Liver (tissue), 9 donors: ENCODE results near the gene CRYBB3. TPM values are rescaled to one million over a fixed set of nuclear protein-coding genes. Genes with fewer than 3 reads are reported as not detected.

Experiments
- DNase-seq: peaks from one replicate; pipeline ENCODE4 v3.0.0-alpha.2; 2017; ENCODE audit warnings: low spot score
- H3K27ac ChIP-seq, 2 donors: one replicate each; pipeline ENCODE4 v1.7.0; 2013; ENCODE audit warnings: inconsistent platforms in 2 of 2, low read length in 2 of 2, control low read depth in 1 of 2, low read depth in 1 of 2, mild to moderate bottlenecking in 1 of 2
- H3K27me3 ChIP-seq, 4 donors: one replicate each; pipeline versions ENCODE4 v1.6.1 to v1.7.0; 2013; ENCODE audit warnings: low read length in 3 of 4, inconsistent platforms in 1 of 4, mild to moderate bottlenecking in 1 of 4, moderate library complexity in 1 of 4; ENCODE audit not compliant: control insufficient read depth in 4 of 4, insufficient read depth in 4 of 4
- H3K36me3 ChIP-seq, 4 donors: one replicate each; pipeline versions ENCODE4 v1.6.1 to v1.7.0; 2013; ENCODE audit warnings: low read length in 3 of 4, mild to moderate bottlenecking in 3 of 4, low read depth in 1 of 4, moderate library complexity in 1 of 4; ENCODE audit not compliant: control insufficient read depth in 4 of 4, insufficient read depth in 3 of 4
- H3K4me1 ChIP-seq, 4 donors: one replicate each; pipeline versions ENCODE4 v1.6.1 to v1.7.0; 2013; ENCODE audit warnings: low read length in 3 of 4, mild to moderate bottlenecking in 3 of 4, moderate library complexity in 1 of 4; ENCODE audit not compliant: control insufficient read depth in 4 of 4, insufficient read depth in 4 of 4
- H3K4me3 ChIP-seq, 3 donors: one replicate each; pipeline versions ENCODE4 v1.6.1 to v1.7.0; 2013; ENCODE audit warnings: low read length in 3 of 3, control low read depth in 1 of 3, low read depth in 1 of 3, mild to moderate bottlenecking in 1 of 3
- H3K9ac ChIP-seq, 2 donors: one replicate each; pipeline ENCODE4 v1.7.0; 2013; ENCODE audit warnings: low read length in 2 of 2, mild to moderate bottlenecking in 2 of 2, moderate library complexity in 2 of 2, control low read depth in 1 of 2, low read depth in 1 of 2
- H3K9me3 ChIP-seq, 4 donors: one replicate each; pipeline versions ENCODE4 v1.6.1 to v1.7.0; 2013; ENCODE audit warnings: low read length in 3 of 4; ENCODE audit not compliant: control insufficient read depth in 4 of 4
- EGR1 ChIP-seq, 2 donors: IDR thresholded peaks; 2 replicates each; pipeline ENCODE4 v1.6.1; 2016 to 2018; ENCODE audit warnings: antibody characterized with exemption in 2 of 2, low read depth in 2 of 2
- FOXA1 ChIP-seq: IDR thresholded peaks from 2 replicates; pipeline ENCODE4 v1.6.1; 2016; ENCODE audit warnings: antibody characterized with exemption
- FOXA2 ChIP-seq: IDR thresholded peaks from 2 replicates; pipeline ENCODE4 v1.6.1; 2016; ENCODE audit warnings: antibody characterized with exemption
- GABPA ChIP-seq, 2 donors: IDR thresholded peaks in 1 of 2; conservative IDR thresholded peaks in 1 of 2; 2 replicates each; pipeline ENCODE4 v1.6.1; 2016; ENCODE audit warnings: antibody characterized with exemption in 2 of 2, mild to moderate bottlenecking in 1 of 2, moderate library complexity in 1 of 2
- HNF4A ChIP-seq, 2 donors: conservative IDR thresholded peaks; 2 replicates each; pipeline ENCODE4 v1.6.1; 2016; ENCODE audit warnings: antibody characterized with exemption in 2 of 2, mild to moderate bottlenecking in 2 of 2
- HNF4G ChIP-seq: IDR thresholded peaks from 2 replicates; pipeline ENCODE4 v1.6.1; 2016; ENCODE audit warnings: antibody characterized with exemption
- JUND ChIP-seq, 2 donors: IDR thresholded peaks; 2 replicates each; pipeline ENCODE4 v1.6.1; 2016; ENCODE audit warnings: antibody characterized with exemption in 2 of 2
- NR2F2 ChIP-seq: IDR thresholded peaks from 2 replicates; pipeline ENCODE4 v1.6.1; 2016; ENCODE audit warnings: antibody characterized with exemption
- RXRA ChIP-seq, 2 donors: IDR thresholded peaks; 2 replicates each; pipeline ENCODE4 v1.6.1; 2017 to 2018; ENCODE audit warnings: antibody characterized with exemption in 2 of 2, mild to moderate bottlenecking in 1 of 2
- SP1 ChIP-seq: IDR thresholded peaks from 2 replicates; pipeline ENCODE4 v1.6.1; 2018; ENCODE audit warnings: antibody characterized with exemption, mild to moderate bottlenecking
- YY1 ChIP-seq: IDR thresholded peaks from 2 replicates; pipeline ENCODE4 v1.6.1; 2016; ENCODE audit warnings: antibody characterized with exemption, mild to moderate bottlenecking
- WGBS: extraction: QIAGEN DNeasy Blood & Tissue Kit; methylation state at CpG from one replicate; pipeline ENCODE4 v1.1.7; 2013; 5-methylcytosine and 5-hydroxymethylcytosine counted together
- polyA plus RNA-seq, 2 donors: library from polyadenylated mRNA; stranded (reverse) in 1 of 2; unstranded in 1 of 2; fragments of 200-250 nt in 1 of 2; fragments of >200 nt in 1 of 2; fragmentation: Nextera tagmentation in 1 of 2; extraction: Ambion mirVana in 1 of 2; gene quantifications; one replicate each; pipeline versions ENCODE4 v1.2.1 to v1.2.3, GENCODE V29; 2013 to 2015
- total RNA-seq, 2 donors: library from RNA; depleted of rRNA; stranded (reverse); fragments of >200 nt; gene quantifications; one replicate each; pipeline ENCODE4 v1.2.3, GENCODE V29; 2014
- TF ChIP-seq, protein P1 (sequence below): IDR thresholded peaks from 2 replicates; pipeline ENCODE4 v1.6.1; 2016; ENCODE audit warnings: antibody characterized with exemption, mild to moderate bottlenecking
- TF ChIP-seq, protein P2 (sequence below): IDR thresholded peaks from 2 replicates; pipeline ENCODE4 v1.6.1; 2016; ENCODE audit warnings: antibody characterized with exemption
- TF ChIP-seq, protein P3 (sequence below): fragments of 150-350 bp; IDR thresholded peaks from 2 replicates; pipeline ENCODE4 v1.5.1; 2017; ENCODE audit warnings: improper control_type of control experiment, low read depth, low read length; ENCODE audit not compliant: missing input control
- TF ChIP-seq, protein P4 (sequence below): IDR thresholded peaks from 2 replicates; pipeline ENCODE4 v1.6.1; 2016; ENCODE audit warnings: antibody characterized with exemption
- donor health status: healthy.
- donor health status: healthy.
- donor health status: healthy.
- donor health status: healthy.
- donor health status: healthy.

Gene CRYBB3
- total and polyA plus RNA-seq, 4 donors: 0.25 to 0.38 TPM; not detected in 2

DNA sequence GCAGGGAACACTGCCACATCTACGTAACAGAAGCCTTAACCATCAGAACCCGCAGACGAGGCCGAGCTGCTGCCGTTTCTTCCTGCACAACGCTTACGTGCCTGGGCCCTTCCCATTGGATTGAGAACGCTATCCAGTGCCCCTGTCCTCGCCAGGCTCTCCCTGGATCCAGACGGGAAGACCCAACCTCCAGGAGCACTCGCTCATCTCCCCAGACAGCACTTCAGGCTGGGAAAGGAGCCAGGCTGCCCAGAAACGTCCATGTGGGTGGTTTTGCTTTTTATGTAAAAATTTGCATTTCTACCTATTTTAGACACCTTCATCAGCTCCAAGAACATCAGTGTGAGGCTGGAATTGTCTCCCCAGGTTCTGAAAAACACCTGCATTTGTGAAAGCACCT is 7.3 kb upstream of the CRYBB3 start:
- no peak overlapping the region for H3K9ac ChIP-seq
- DNase-seq: no peak
- H3K4me3 ChIP-seq: no peak overlapping the region
- 88% methylated on average over 12 of the region's 12 CpGs for WGBS
- H3K36me3 ChIP-seq: peaks cover 14 to 73% (median 45%) of the 10 kb centered on the region in 4 donors
- H3K27ac ChIP-seq: no peak overlapping the region
- no peaks in the 10 kb centered on the region for H3K9me3 ChIP-seq
- H3K27me3 ChIP-seq: no peaks in the 10 kb centered on the region
- no peak for TF ChIP-seq HNF4A (conservative IDR thresholded peaks at IDR 0.05)
- no peak for TF ChIP-seq NR2F2
- TF ChIP-seq, protein P1, sequence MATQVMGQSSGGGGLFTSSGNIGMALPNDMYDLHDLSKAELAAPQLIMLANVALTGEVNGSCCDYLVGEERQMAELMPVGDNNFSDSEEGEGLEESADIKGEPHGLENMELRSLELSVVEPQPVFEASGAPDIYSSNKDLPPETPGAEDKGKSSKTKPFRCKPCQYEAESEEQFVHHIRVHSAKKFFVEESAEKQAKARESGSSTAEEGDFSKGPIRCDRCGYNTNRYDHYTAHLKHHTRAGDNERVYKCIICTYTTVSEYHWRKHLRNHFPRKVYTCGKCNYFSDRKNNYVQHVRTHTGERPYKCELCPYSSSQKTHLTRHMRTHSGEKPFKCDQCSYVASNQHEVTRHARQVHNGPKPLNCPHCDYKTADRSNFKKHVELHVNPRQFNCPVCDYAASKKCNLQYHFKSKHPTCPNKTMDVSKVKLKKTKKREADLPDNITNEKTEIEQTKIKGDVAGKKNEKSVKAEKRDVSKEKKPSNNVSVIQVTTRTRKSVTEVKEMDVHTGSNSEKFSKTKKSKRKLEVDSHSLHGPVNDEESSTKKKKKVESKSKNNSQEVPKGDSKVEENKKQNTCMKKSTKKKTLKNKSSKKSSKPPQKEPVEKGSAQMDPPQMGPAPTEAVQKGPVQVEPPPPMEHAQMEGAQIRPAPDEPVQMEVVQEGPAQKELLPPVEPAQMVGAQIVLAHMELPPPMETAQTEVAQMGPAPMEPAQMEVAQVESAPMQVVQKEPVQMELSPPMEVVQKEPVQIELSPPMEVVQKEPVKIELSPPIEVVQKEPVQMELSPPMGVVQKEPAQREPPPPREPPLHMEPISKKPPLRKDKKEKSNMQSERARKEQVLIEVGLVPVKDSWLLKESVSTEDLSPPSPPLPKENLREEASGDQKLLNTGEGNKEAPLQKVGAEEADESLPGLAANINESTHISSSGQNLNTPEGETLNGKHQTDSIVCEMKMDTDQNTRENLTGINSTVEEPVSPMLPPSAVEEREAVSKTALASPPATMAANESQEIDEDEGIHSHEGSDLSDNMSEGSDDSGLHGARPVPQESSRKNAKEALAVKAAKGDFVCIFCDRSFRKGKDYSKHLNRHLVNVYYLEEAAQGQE: no peak
- no peak for TF ChIP-seq FOXA1
- H3K4me1 ChIP-seq: no peaks in the 10 kb centered on the region

DNA sequence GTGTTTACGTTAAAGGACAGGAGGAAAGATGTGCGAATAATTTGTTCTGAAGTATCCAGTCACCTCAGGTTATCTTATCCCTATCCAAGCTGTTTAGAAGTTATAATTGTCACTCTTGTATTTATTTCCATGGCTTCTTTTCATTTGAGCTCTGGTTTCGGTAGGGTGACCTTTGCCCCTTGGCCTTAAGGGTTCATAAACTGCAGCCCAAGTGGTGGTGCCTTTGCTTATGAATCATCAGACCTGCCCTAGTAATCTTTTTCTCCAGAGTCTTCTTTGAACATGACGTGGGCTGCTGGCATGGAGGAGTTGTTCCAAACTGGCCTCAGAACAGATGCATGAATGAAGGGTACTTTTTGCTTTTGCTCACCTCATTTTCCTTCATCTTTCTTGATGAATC is 6.5 kb upstream of the CRYBB3 start:
- no peaks in the 10 kb centered on the region for H3K4me1 ChIP-seq
- H3K9me3 ChIP-seq: no peaks in the 10 kb centered on the region
- H3K27ac ChIP-seq: no peak overlapping the region
- H3K27me3 ChIP-seq: no peaks in the 10 kb centered on the region
- 76% methylated on average over 4 of the region's 4 CpGs for WGBS
- peaks cover 14 to 74% (median 49%) of the 10 kb centered on the region in 4 donors for H3K36me3 ChIP-seq
- no peak overlapping the region for H3K4me3 ChIP-seq
- H3K9ac ChIP-seq: no peak overlapping the region
- no peak for DNase-seq
- TF ChIP-seq FOXA2 (no peak), YY1 (no peak), NR2F2 (no peak), GABPA (IDR thresholded peaks at IDR 0.05 in 1 of 2, conservative IDR thresholded peaks at IDR 0.05 in 1 of 2) (no peak), HNF4A (conservative IDR thresholded peaks at IDR 0.05) (peak; percentile 25 to 39), HNF4G (no peak), JUND (IDR thresholded peaks at IDR 0.05) (no peak), RXRA (IDR thresholded peaks at IDR 0.05) (peak in 1 of 2 donors; percentile 19), EGR1 (IDR thresholded peaks at IDR 0.05; ENCODE audit: low read depth in 2 of 2) (no peak), SP1 (no peak)
- TF ChIP-seq, protein P2, sequence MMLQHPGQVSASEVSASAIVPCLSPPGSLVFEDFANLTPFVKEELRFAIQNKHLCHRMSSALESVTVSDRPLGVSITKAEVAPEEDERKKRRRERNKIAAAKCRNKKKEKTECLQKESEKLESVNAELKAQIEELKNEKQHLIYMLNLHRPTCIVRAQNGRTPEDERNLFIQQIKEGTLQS: no peak
- TF ChIP-seq, protein P3, sequence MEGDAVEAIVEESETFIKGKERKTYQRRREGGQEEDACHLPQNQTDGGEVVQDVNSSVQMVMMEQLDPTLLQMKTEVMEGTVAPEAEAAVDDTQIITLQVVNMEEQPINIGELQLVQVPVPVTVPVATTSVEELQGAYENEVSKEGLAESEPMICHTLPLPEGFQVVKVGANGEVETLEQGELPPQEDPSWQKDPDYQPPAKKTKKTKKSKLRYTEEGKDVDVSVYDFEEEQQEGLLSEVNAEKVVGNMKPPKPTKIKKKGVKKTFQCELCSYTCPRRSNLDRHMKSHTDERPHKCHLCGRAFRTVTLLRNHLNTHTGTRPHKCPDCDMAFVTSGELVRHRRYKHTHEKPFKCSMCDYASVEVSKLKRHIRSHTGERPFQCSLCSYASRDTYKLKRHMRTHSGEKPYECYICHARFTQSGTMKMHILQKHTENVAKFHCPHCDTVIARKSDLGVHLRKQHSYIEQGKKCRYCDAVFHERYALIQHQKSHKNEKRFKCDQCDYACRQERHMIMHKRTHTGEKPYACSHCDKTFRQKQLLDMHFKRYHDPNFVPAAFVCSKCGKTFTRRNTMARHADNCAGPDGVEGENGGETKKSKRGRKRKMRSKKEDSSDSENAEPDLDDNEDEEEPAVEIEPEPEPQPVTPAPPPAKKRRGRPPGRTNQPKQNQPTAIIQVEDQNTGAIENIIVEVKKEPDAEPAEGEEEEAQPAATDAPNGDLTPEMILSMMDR: no peak
- TF ChIP-seq, protein P1: no peak
- TF ChIP-seq, protein P4, sequence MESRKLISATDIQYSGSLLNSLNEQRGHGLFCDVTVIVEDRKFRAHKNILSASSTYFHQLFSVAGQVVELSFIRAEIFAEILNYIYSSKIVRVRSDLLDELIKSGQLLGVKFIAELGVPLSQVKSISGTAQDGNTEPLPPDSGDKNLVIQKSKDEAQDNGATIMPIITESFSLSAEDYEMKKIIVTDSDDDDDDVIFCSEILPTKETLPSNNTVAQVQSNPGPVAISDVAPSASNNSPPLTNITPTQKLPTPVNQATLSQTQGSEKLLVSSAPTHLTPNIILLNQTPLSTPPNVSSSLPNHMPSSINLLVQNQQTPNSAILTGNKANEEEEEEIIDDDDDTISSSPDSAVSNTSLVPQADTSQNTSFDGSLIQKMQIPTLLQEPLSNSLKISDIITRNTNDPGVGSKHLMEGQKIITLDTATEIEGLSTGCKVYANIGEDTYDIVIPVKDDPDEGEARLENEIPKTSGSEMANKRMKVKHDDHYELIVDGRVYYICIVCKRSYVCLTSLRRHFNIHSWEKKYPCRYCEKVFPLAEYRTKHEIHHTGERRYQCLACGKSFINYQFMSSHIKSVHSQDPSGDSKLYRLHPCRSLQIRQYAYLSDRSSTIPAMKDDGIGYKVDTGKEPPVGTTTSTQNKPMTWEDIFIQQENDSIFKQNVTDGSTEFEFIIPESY: no peak
